DND-41 (cell line): ENCODE measurements around the gene ANKMY1.
A peak's percentile ranks its signal among the peaks of the same experiment; 100 is the strongest.

ENCODE experiments used
- ATAC-seq: fragments of 200-7000 bp; cut with Tn5 transposase; 3 replicates; pipeline ENCODE4 v1.9.1; 2021; ENCODE audit warnings: low read depth; ENCODE audit not compliant: insufficient read depth
- DNase-seq: peaks from one replicate; pipeline ENCODE4 v3.0.0-alpha.2; 2020
- H2AFZ ChIP-seq: 2 replicates; pipeline ENCODE4 v1.6.0; 2012; ENCODE audit warnings: low read depth, low read length
- H3K27ac ChIP-seq: 2 replicates; pipeline ENCODE4 v1.5.1; 2012; ENCODE audit warnings: low read length, inconsistent platforms
- H3K27me3 ChIP-seq: fragments of 200-600 bp; sonication (generic); 2 replicates; pipeline ENCODE4 v1.6.0; 2012; ENCODE audit warnings: low read length, mild to moderate bottlenecking, inconsistent platforms; ENCODE audit not compliant: insufficient read depth, poor library complexity
- H3K36me3 ChIP-seq: 2 replicates; pipeline ENCODE4 v1.5.1; 2012; ENCODE audit warnings: low read length, inconsistent platforms; ENCODE audit not compliant: insufficient read depth
- H3K4me1 ChIP-seq: 2 replicates; pipeline ENCODE4 v1.5.1; 2012; ENCODE audit warnings: mild to moderate bottlenecking, low read length; ENCODE audit not compliant: insufficient read depth
- H3K4me2 ChIP-seq: 2 replicates; pipeline ENCODE4 v1.6.0; 2012; ENCODE audit warnings: mild to moderate bottlenecking, moderate library complexity, low read length, inconsistent platforms; ENCODE audit not compliant: insufficient read depth
- H3K4me3 ChIP-seq, 2 experiments: fragments of 200-600 bp in 1 of 2; shearing (Covaris generic) in 1 of 2; 2 replicates each; pipeline ENCODE4 v1.5.1; 2012 to 2016; ENCODE audit warnings: inconsistent platforms in 2 of 2, low read length in 2 of 2, mild to moderate bottlenecking in 2 of 2, low read depth in 1 of 2, moderate library complexity in 1 of 2
- H3K79me2 ChIP-seq: 2 replicates; pipeline ENCODE4 v1.6.0; 2012; ENCODE audit warnings: low read length, inconsistent platforms; ENCODE audit not compliant: insufficient read depth
- H3K9ac ChIP-seq: 2 replicates; pipeline ENCODE4 v1.6.0; 2012; ENCODE audit warnings: low read depth, mild to moderate bottlenecking, inconsistent platforms, low read length, moderate library complexity
- H3K9me3 ChIP-seq: 2 replicates; pipeline ENCODE4 v1.5.1; 2012; ENCODE audit warnings: low read length, moderate library complexity, mild to moderate bottlenecking, inconsistent platforms; ENCODE audit not compliant: insufficient read depth, severe bottlenecking
- H4K20me1 ChIP-seq: 2 replicates; pipeline ENCODE4 v1.6.0; 2012; ENCODE audit warnings: low read length; ENCODE audit not compliant: insufficient read depth
- EZH2 ChIP-seq: IDR thresholded peaks from 3 replicates; pipeline ENCODE4 v1.6.1; 2012; ENCODE audit warnings: borderline replicate concordance, low read depth, mild to moderate bottlenecking, moderate library complexity, low read length, inconsistent platforms; ENCODE audit not compliant: severe bottlenecking
- TF ChIP-seq, protein P1 (sequence below): IDR thresholded peaks from 2 replicates; pipeline ENCODE4 v1.5.1; 2012; ENCODE audit warnings: borderline replicate concordance, low read length, moderate library complexity, mild to moderate bottlenecking; ENCODE audit not compliant: poor library complexity, severe bottlenecking; ENCODE audit errors: extremely low read depth

Gene ANKMY1

DNA sequence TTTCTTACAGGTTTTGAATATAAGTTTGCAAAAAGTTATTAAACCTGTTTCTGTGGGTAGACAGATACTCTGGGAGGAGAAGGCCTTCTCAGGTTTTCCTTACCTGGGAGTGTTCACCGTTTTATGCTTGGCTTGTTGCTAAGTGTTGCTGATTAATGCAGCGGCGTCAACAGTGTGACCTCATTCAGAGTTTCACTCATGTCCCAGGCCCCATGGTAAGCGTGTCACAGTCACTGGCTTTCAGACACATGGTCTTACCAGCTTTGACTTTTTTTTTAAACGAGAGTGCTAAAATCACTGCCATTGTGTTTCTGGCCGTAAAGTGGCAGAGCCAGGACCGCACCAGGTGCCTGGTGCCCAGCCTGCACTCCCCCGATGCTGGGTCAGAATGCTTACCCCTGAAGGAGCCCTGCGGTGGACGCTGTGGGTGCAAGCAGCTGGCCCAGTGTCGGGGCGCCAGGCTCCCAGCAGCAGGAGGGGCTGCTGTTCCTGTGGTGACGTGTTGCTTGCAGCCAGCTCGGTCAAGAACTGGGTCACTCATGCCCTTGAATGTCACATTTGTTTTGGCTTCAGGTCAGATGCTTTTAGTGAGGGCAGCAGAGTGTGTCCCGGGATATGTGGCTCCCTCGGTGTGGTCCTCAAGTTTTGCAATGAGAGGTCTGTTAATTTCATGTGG is 32.2 kb upstream of the ANKMY1 start:
- Histone ChIP-seq H3K27me3 (no peaks in the 10 kb centered on the region), H3K9ac (no peak overlapping the region), H2AFZ (no peak overlapping the region), H3K27ac (no peak overlapping the region), H3K9me3 (no peaks in the 10 kb centered on the region), H3K4me2 (no peak overlapping the region), H3K79me2 (peaks cover 87% of the 10 kb centered on the region), H4K20me1 (peaks cover 91% of the 10 kb centered on the region), H3K4me3 (no peak overlapping the region), H3K4me1 (peaks cover 30% of the 10 kb centered on the region), H3K36me3 (peaks cover 56% of the 10 kb centered on the region)
- no peak for DNase-seq
- ATAC-seq, result no peak
- TF ChIP-seq, protein P1, sequence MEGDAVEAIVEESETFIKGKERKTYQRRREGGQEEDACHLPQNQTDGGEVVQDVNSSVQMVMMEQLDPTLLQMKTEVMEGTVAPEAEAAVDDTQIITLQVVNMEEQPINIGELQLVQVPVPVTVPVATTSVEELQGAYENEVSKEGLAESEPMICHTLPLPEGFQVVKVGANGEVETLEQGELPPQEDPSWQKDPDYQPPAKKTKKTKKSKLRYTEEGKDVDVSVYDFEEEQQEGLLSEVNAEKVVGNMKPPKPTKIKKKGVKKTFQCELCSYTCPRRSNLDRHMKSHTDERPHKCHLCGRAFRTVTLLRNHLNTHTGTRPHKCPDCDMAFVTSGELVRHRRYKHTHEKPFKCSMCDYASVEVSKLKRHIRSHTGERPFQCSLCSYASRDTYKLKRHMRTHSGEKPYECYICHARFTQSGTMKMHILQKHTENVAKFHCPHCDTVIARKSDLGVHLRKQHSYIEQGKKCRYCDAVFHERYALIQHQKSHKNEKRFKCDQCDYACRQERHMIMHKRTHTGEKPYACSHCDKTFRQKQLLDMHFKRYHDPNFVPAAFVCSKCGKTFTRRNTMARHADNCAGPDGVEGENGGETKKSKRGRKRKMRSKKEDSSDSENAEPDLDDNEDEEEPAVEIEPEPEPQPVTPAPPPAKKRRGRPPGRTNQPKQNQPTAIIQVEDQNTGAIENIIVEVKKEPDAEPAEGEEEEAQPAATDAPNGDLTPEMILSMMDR, result no peak
- no peak for TF ChIP-seq EZH2

DNA sequence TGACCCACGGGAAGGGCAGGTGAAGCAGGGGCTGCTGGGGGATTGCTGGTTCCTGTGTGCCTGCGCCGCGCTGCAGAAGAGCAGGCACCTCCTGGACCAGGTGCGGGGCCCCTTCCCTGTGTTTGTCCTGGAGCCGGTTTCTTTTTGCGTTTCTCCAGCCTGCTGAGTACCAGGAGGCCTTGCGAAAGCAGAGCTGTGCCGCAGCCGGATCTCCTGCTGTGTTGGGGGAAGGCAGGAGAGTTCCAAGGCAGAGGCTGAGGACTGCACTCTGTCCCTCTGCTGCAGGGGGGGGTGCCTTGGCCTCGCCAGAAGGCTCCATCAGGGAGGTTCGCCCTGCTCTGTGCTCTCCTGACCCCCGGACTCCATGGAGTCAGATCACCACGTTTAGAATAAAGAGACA is 31.6 kb upstream of the ANKMY1 start:
- Histone ChIP-seq H3K4me1 (peaks cover 36% of the 10 kb centered on the region), H3K4me2 (0 out of 2 replicates have a peak overlapping the region, but pooled peaks have one; percentile 97), H3K36me3 (peaks cover 52% of the 10 kb centered on the region), H3K9ac (no peak overlapping the region), H3K27ac (no peak overlapping the region), H3K27me3 (no peaks in the 10 kb centered on the region), H3K4me3 (no peak overlapping the region), H2AFZ (no peak overlapping the region), H3K79me2 (peaks cover 93% of the 10 kb centered on the region), H4K20me1 (peaks cover 89% of the 10 kb centered on the region), H3K9me3 (no peaks in the 10 kb centered on the region)
- no peak for ATAC-seq
- no peak for TF ChIP-seq EZH2
- TF ChIP-seq, protein P1, result no peak
- no peak for DNase-seq

DNA sequence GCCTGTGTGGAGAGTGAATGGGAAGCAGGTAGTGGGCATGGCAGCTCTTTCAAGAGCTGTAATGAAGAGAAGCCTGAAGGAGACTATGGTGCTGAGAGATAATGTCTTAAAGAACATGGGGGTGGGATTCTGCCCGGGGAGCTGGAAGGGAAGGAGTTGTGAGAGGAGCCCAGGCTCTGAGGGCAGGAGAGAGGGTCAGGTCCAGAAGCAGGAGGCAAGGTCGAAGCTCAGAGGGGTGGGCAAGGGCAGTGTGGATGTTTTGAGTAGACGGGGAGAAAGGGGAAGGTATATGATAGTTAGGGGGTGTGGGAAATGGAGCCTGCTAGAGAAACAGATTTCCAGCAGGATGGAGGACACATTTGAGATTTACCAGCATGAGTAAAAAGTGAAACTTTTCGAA is 30.9 kb upstream of the ANKMY1 start:
- Histone ChIP-seq H2AFZ (no peak overlapping the region), H4K20me1 (peaks cover 82% of the 10 kb centered on the region), H3K4me2 (peak overlapping the region; percentile 97), H3K4me3 (peak overlapping the region in 1 of 2 experiments; percentile 72; a peak in 2 of 4 replicates), H3K36me3 (peaks cover 46% of the 10 kb centered on the region), H3K9ac (peak overlapping the region; percentile 68), H3K27me3 (no peaks in the 10 kb centered on the region), H3K4me1 (peaks cover 43% of the 10 kb centered on the region), H3K9me3 (no peaks in the 10 kb centered on the region), H3K27ac (0 out of 2 replicates have a peak overlapping the region, but pooled peaks have one; percentile 50), H3K79me2 (peaks cover 95% of the 10 kb centered on the region)
- no peak for ATAC-seq
- no peak for TF ChIP-seq EZH2
- TF ChIP-seq, protein P1, result no peak
- no peak for DNase-seq
